WTC11 (cell line): ENCODE results near the gene LCAT.

Source experiments
- NFE2L1 ChIP-seq: sonication (generic); formaldehyde crosslinking; IDR thresholded peaks from 2 replicates; pipeline ENCODE4 v1.8.1; 2023; ENCODE audit warnings: missing genetic modification reagents
- NR1H2 ChIP-seq: sonication (generic); formaldehyde crosslinking; IDR thresholded peaks from 2 replicates; pipeline ENCODE4 v1.9.0; 2021; ENCODE audit warnings: mild to moderate bottlenecking, moderate library complexity, missing genetic modification reagents
- SMAD3 ChIP-seq: sonication (generic); formaldehyde crosslinking; IDR thresholded peaks from 2 replicates; pipeline ENCODE4 v1.8.0; 2022; ENCODE audit warnings: missing genetic modification reagents, mild to moderate bottlenecking, borderline replicate concordance
- ZNF423 ChIP-seq: fragments of 250-450 bp; sonication (Bioruptor Pico); IDR thresholded peaks from 2 replicates; pipeline ENCODE4 v2.1.2; 2022; ENCODE audit warnings: mild to moderate bottlenecking, moderate library complexity
- ZSCAN18 ChIP-seq: fragments of 250-450 bp; sonication (Bioruptor Pico); IDR thresholded peaks from 2 replicates; pipeline ENCODE4 v2.1.2; 2022; ENCODE audit warnings: mild to moderate bottlenecking, moderate library complexity
- TF ChIP-seq, protein P1 (sequence below): sonication (generic); formaldehyde crosslinking; IDR thresholded peaks from 2 replicates; pipeline ENCODE4 v1.8.1; 2022; ENCODE audit warnings: low read depth, missing genetic modification reagents, borderline replicate concordance
- TF ChIP-seq, protein P2 (sequence below): sonication (generic); formaldehyde crosslinking; IDR thresholded peaks from 2 replicates; pipeline ENCODE4 v1.8.0; 2022; ENCODE audit warnings: mild to moderate bottlenecking, missing genetic modification reagents
- TF ChIP-seq, protein P3 (sequence below): fragments of 200-600 bp; IDR thresholded peaks from 2 replicates; pipeline ENCODE4 v1.8.0; 2022; ENCODE audit warnings: antibody characterized with exemption
- TF ChIP-seq, protein P4 (sequence below): sonication (generic); formaldehyde crosslinking; conservative IDR thresholded peaks from 2 replicates; pipeline ENCODE4 v1.8.1; 2022; ENCODE audit warnings: mild to moderate bottlenecking, missing genetic modification reagents

DNA sequence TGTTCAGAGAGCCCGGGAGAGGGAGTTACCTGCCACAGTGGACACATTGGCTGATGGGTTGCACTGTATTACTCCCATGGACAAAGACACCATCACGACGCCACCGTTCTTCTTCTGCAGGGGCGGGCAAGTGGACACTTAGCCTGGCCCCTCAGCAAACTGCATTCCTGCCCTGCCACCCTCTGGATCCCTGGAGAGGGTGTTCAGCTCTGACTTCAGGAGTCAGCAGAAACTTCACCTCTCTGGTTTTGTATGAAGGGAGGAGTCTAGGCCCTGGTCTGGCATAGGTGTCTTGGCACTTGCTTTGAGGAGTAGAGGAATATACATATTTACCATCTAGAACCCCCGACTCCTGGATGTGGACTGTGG lies 46.1 kb upstream of the LCAT start:
- TF ChIP-seq, protein P1, sequence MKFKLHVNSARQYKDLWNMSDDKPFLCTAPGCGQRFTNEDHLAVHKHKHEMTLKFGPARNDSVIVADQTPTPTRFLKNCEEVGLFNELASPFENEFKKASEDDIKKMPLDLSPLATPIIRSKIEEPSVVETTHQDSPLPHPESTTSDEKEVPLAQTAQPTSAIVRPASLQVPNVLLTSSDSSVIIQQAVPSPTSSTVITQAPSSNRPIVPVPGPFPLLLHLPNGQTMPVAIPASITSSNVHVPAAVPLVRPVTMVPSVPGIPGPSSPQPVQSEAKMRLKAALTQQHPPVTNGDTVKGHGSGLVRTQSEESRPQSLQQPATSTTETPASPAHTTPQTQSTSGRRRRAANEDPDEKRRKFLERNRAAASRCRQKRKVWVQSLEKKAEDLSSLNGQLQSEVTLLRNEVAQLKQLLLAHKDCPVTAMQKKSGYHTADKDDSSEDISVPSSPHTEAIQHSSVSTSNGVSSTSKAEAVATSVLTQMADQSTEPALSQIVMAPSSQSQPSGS (CRISPR knock-in tag) = no peak
- TF ChIP-seq, protein P2, sequence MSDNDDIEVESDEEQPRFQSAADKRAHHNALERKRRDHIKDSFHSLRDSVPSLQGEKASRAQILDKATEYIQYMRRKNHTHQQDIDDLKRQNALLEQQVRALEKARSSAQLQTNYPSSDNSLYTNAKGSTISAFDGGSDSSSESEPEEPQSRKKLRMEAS (CRISPR knock-in tag) = no peak
- TF ChIP-seq, protein P3, sequence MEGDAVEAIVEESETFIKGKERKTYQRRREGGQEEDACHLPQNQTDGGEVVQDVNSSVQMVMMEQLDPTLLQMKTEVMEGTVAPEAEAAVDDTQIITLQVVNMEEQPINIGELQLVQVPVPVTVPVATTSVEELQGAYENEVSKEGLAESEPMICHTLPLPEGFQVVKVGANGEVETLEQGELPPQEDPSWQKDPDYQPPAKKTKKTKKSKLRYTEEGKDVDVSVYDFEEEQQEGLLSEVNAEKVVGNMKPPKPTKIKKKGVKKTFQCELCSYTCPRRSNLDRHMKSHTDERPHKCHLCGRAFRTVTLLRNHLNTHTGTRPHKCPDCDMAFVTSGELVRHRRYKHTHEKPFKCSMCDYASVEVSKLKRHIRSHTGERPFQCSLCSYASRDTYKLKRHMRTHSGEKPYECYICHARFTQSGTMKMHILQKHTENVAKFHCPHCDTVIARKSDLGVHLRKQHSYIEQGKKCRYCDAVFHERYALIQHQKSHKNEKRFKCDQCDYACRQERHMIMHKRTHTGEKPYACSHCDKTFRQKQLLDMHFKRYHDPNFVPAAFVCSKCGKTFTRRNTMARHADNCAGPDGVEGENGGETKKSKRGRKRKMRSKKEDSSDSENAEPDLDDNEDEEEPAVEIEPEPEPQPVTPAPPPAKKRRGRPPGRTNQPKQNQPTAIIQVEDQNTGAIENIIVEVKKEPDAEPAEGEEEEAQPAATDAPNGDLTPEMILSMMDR = no peak
- no peak for TF ChIP-seq ZNF423 (CRISPR knock-in tag)
- no peak for TF ChIP-seq SMAD3 (CRISPR knock-in tag)
- TF ChIP-seq ZSCAN18 (CRISPR knock-in tag) = no peak
- TF ChIP-seq, protein P4, sequence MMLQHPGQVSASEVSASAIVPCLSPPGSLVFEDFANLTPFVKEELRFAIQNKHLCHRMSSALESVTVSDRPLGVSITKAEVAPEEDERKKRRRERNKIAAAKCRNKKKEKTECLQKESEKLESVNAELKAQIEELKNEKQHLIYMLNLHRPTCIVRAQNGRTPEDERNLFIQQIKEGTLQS (CRISPR knock-in tag) = no peak
- TF ChIP-seq NFE2L1 (CRISPR knock-in tag) = no peak
- TF ChIP-seq NR1H2 = no peak
